ENCODE results near the gene ZNF783. TPM values are rescaled to one million over a fixed set of nuclear protein-coding genes. Genes with fewer than 3 reads are reported as not detected.
"Not testable (repeated sequence)": the region's sequence is repeated elsewhere in the genome, so short reads cannot be mapped to it uniquely, and the experiment has no call there.

The ZNF783 gene
- total and polyA plus RNA-seq, 9 of the 15 experiments (the other 6 are each of a cell fraction or from before 2014, with no cell fraction given), result 0.66 to 11.2 (median 5.4) TPM

DNA sequence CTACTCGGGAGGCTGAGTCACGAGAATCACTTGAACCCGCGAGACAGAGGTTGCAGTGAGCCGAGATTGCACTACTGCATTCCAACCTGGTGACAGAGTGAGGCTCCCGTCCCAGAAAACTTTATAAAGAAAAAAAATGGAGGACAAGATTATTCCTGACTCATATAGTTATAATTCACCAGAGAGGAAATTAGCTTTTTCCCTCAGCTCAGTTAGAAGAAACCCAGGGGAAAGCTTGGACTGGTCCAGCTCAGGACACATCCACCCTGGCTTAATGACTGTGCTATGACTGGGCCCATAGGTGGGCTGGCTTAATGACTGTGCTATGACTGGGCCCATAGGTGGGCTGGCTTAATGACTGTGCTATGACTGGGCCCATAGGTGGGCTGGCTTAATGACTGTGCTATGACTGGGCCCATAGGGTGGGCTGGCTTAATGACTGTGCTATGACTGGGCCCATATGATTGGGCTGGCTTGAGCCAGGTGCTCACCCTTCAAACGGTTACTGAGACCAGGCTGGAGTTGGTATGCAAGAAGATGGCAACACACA lies 28.3 kb upstream of the ZNF783 start:
- FAIRE-seq; H3K79me2 ChIP-seq (ENCODE audit: control insufficient read depth, insufficient read depth, low read length); H3K27ac ChIP-seq (ENCODE audit: extremely low read depth, low read depth, low read length); H3K9me1 ChIP-seq (ENCODE audit: control insufficient read depth, insufficient read depth, low read length); BruUV-seq (replicated peaks); H3K9ac ChIP-seq (ENCODE audit: insufficient read depth in 1 of 2, low read depth in 2 of 2, low read length in 2 of 2); H3K36me3 ChIP-seq (ENCODE audit: control insufficient read depth, insufficient read depth, low read length); in situ Hi-C loops (cut with MboI); intact Hi-C loops (cut with micrococcal nuclease); H3K4me2 ChIP-seq (ENCODE audit: insufficient read depth, low read length); H3K4me1 ChIP-seq (replicated peaks in 1 of 2; ENCODE audit: control insufficient read depth in 2 of 2, insufficient read depth in 2 of 2, low read length in 2 of 2); H3K9me3 ChIP-seq (replicated peaks; ENCODE audit: control insufficient read depth, insufficient read depth, low read depth, low read length); H3K4me3 ChIP-seq; H3K27me3 ChIP-seq (ENCODE audit: control insufficient read depth in 2 of 2, insufficient read depth in 2 of 2, low read length in 2 of 2); CTCF ChIA-PET (ENCODE audit: low intra/inter-chr PET ratio); DNase-seq (ENCODE audit: extremely low read depth in 1 of 4, low spot score in 3 of 4); H4K20me1 ChIP-seq (replicated peaks; ENCODE audit: control insufficient read depth, insufficient read depth, low read length); ATAC-seq: not testable (repeated sequence)
- 33% methylated on average over 7 of the region's 7 CpGs for WGBS (ENCODE audit: insufficient coverage, low coverage, missing lambda C conversion rate)
- TF ChIP-seq KDM1A (IDR thresholded peaks at IDR 0.05), result peak; percentile 51 to 65; a peak in 3 of 4 replicates
- POLR2A ChIA-PET, result interaction anchor here (0.6 to 1.4 kb wide), 6 partner anchors 12 to 234 kb away, joined by 3 to 5 read pairs (median 3); partner anchors contain the start of gene ZNF783
- peak overlapping the region; percentile 60; the same call in 1 of the 2 replicates for H2AFZ ChIP-seq (ENCODE audit: low read depth, low read length)

- Histone ChIP-seq H3K79me2 (ENCODE audit: control insufficient read depth, insufficient read depth, low read length) (peaks cover 23% of the 10 kb centered on the region), H4K20me1 (replicated peaks; ENCODE audit: control insufficient read depth, insufficient read depth, low read length) (peaks cover 4% of the 10 kb centered on the region; the same call in 1 of the 2 replicates), H3K9ac (ENCODE audit: insufficient read depth in 1 of 2, low read depth in 2 of 2, low read length in 2 of 2) (no peak overlapping the region), H3K4me3 (no peak overlapping the region), H3K27ac (ENCODE audit: extremely low read depth, low read depth, low read length) (no peak overlapping the region), H3K36me3 (ENCODE audit: control insufficient read depth, insufficient read depth, low read length) (0 out of 3 replicates have a peak, but pooled peaks cover 3% of the 10 kb centered on the region), H3K27me3 (ENCODE audit: control insufficient read depth in 2 of 2, insufficient read depth in 2 of 2, low read length in 2 of 2) (no peaks in the 10 kb centered on the region), H2AFZ (ENCODE audit: low read depth, low read length) (no peak overlapping the region), H3K9me3 (replicated peaks; ENCODE audit: control insufficient read depth, insufficient read depth, low read depth, low read length) (no peaks in the 10 kb centered on the region), H3K9me1 (ENCODE audit: control insufficient read depth, insufficient read depth, low read length) (no peaks in the 10 kb centered on the region), H3K4me2 (ENCODE audit: insufficient read depth, low read length) (no peak overlapping the region), H3K4me1 (replicated peaks in 1 of 2; ENCODE audit: control insufficient read depth in 2 of 2, insufficient read depth in 2 of 2, low read length in 2 of 2) (peaks cover 7 to 12% of the 10 kb centered on the region in 2 experiments)
- BruUV-seq (replicated peaks), result no TSS peak
- intact Hi-C loops (cut with micrococcal nuclease) (no loop called here), in situ Hi-C loops (cut with MboI) (no loop called here)
- ChIA-PET POLR2A (no interaction called here), CTCF (ENCODE audit: low intra/inter-chr PET ratio) (no interaction called here)
- FAIRE-seq (no peak), DNase-seq (ENCODE audit: extremely low read depth in 1 of 4, low spot score in 3 of 4) (no peak), ATAC-seq (no peak)
- TF ChIP-seq RFX1 (IDR thresholded peaks at IDR 0.05) (no peak), USF2 (CRISPR knock-in tag; IDR thresholded peaks at IDR 0.05) (0 out of 2 replicates have a peak, but pooled peaks have one; percentile 20), PRMT5 (CRISPR knock-in tag; IDR thresholded peaks at IDR 0.05) (no peak), MYC (IDR thresholded peaks at IDR 0.05; ENCODE audit: low read depth, low read length) (no peak), MYC (CRISPR knock-in tag; IDR thresholded peaks at IDR 0.05; ENCODE audit: borderline replicate concordance, low read depth) (no peak), RFX5 (IDR thresholded peaks at IDR 0.05; ENCODE audit: low read depth, low read length) (peak; percentile 75)
- WGBS (ENCODE audit: insufficient coverage, low coverage, missing lambda C conversion rate), result 42% methylated on average over 7 of the region's 7 CpGs
Observed at GRCh38 chr7:149237502-149237901, 24.5 kb upstream of the ZNF783 start.
